HepG2 (cell line): ENCODE results near the gene MAPKAPK3. TPM values are rescaled to one million over a fixed set of nuclear protein-coding genes. Genes with fewer than 3 reads are reported as not detected.

Experiments used
- ATAC-seq: fragments of 200-7000 bp; cut with Tn5 transposase; 3 replicates; pipeline ENCODE4 v1.9.1; 2020; ENCODE audit warnings: mild to moderate bottlenecking, moderate library complexity
- BruUV-seq: library from RNA; stranded (reverse); fragments of 400-500 nt; replicated peaks from 2 replicates; lab custom pipeline; 2021; lab: Mats Ljungman, UMichigan
- CTCF ChIA-PET: fragments of 300-600 bp; formaldehyde crosslinking; extraction: SDS; loops from one replicate; lab custom pipeline; 2021; ENCODE audit warnings: low total read pairs, inconsistent platforms, low intra/inter-chr PET ratio; lab: Yijun Ruan, JAX
- POLR2A ChIA-PET: fragments of 350-600 bp; sonication (Branson Sonifier 250); formaldehyde crosslinking; loops from one replicate; lab custom pipeline; 2020; ENCODE audit warnings: antibody characterized with exemption, inconsistent platforms; lab: Yijun Ruan, JAX
- DNase-seq: peaks from one replicate; pipeline ENCODE4 v3.0.0-alpha.2; 2015; ENCODE audit warnings: low spot score
- FAIRE-seq: peaks from 3 replicates; lab custom pipeline; 2011; peaks lifted over from hg19 to GRCh38; lab: Jason Lieb, UNC
- H2AFZ ChIP-seq: one replicate; pipeline ENCODE4 v1.6.1; 2011; ENCODE audit warnings: low read length, inconsistent platforms
- H3K27ac ChIP-seq: fragments of 300-600 bp; 3 replicates; pipeline ENCODE4 v1.8.0; 2011; ENCODE audit warnings: mixed run types, mild to moderate bottlenecking, mixed read lengths, low read length, inconsistent platforms; ENCODE audit not compliant: insufficient read depth; ENCODE audit errors: extremely low read length
- H3K27me3 ChIP-seq, 2 experiments: fragments of 200-600 bp in 1 of 2; 2 replicates in 1 of 2; 3 replicates in 1 of 2; pipeline versions ENCODE4 v1.6.0 to v1.8.0; 2011; ENCODE audit warnings: low read length in 2 of 2, mild to moderate bottlenecking in 2 of 2, moderate library complexity in 2 of 2, inconsistent platforms in 1 of 2; ENCODE audit not compliant: insufficient read depth in 2 of 2, control insufficient read depth in 1 of 2
- H3K36me3 ChIP-seq, 2 experiments: fragments of 200-600 bp in 1 of 2; replicated peaks in 1 of 2; 2 replicates in 1 of 2; 3 replicates in 1 of 2; pipeline versions ENCODE4 v1.5.1 to v1.8.0; 2011; ENCODE audit warnings: low read length in 2 of 2, inconsistent platforms in 1 of 2; ENCODE audit not compliant: insufficient read depth in 2 of 2, control insufficient read depth in 1 of 2
- H3K4me1 ChIP-seq: 2 replicates; pipeline ENCODE4 v1.5.1; 2012; ENCODE audit warnings: low read length, inconsistent platforms; ENCODE audit not compliant: insufficient read depth
- H3K4me2 ChIP-seq: 2 replicates; pipeline ENCODE4 v1.6.0; 2011; ENCODE audit warnings: low read depth, low read length, inconsistent platforms
- H3K4me3 ChIP-seq, 3 experiments: fragments of 200-600 bp in 1 of 3; sonication (generic), shearing (Covaris generic) in 1 of 3; replicated peaks in 1 of 3; 2 replicates each; pipeline ENCODE4 v1.5.1; 2011 to 2016; ENCODE audit warnings: low read length in 3 of 3, inconsistent platforms in 2 of 3, low read depth in 2 of 3, mild to moderate bottlenecking in 2 of 3, control low read depth in 1 of 3, mixed read lengths in 1 of 3; ENCODE audit not compliant: insufficient read depth in 1 of 3
- H3K79me2 ChIP-seq: one replicate; pipeline ENCODE4 v1.6.1; 2011; ENCODE audit warnings: low read length, inconsistent platforms; ENCODE audit not compliant: insufficient read depth
- H3K9ac ChIP-seq: 2 replicates; pipeline ENCODE4 v1.6.0; 2011; ENCODE audit warnings: mild to moderate bottlenecking, low read depth, low read length, inconsistent platforms; ENCODE audit not compliant: insufficient read depth
- H3K9me3 ChIP-seq: 2 replicates; pipeline ENCODE4 v1.5.1; 2012; ENCODE audit warnings: mild to moderate bottlenecking, low read length
- H4K20me1 ChIP-seq: 2 replicates; pipeline ENCODE4 v1.6.0; 2011; ENCODE audit warnings: inconsistent platforms, mild to moderate bottlenecking, low read length, moderate library complexity; ENCODE audit not compliant: insufficient read depth
- EEA1 ChIP-seq: sonication (generic); formaldehyde crosslinking; IDR thresholded peaks from 2 replicates; pipeline ENCODE4 v1.5.1; 2020; ENCODE audit warnings: mild to moderate bottlenecking, missing genetic modification reagents, borderline replicate concordance
- REXO4 ChIP-seq: sonication (generic); formaldehyde crosslinking; IDR thresholded peaks from 2 replicates; pipeline ENCODE4 v1.8.0; 2022; ENCODE audit warnings: missing genetic modification reagents, mild to moderate bottlenecking, borderline replicate concordance
- ZNF629 ChIP-seq: sonication (generic); formaldehyde crosslinking; conservative IDR thresholded peaks from 2 replicates; pipeline ENCODE4 v1.5.0; 2020; ENCODE audit warnings: missing genetic modification reagents
- ZNF687 ChIP-seq: sonication (generic); formaldehyde crosslinking; IDR thresholded peaks from 2 replicates; pipeline ENCODE4 v1.5.1; 2020; ENCODE audit warnings: mild to moderate bottlenecking, missing genetic modification reagents, moderate library complexity
- WGBS: methylation state at CpG from one replicate; pipeline ENCODE4 v1.1.6; 2017; ENCODE audit warnings: low lambda C conversion rate; 5-methylcytosine and 5-hydroxymethylcytosine counted together
- in situ Hi-C: cut with HindIII; loops from 2 replicates; pipeline ENCODE4 v1.10.0; 2017; ENCODE audit warnings: low pct_unique_long_range_greater_than_20kb; ENCODE audit not compliant: extremely low pct_ligation_motif_present
- intact Hi-C: fragments of 100-400 bp; cut with micrococcal nuclease; formaldehyde crosslinking; loops from one replicate; pipeline ENCODE4 v1.10.0; 2022; ENCODE audit not compliant: unreplicated experiment
- polyA plus RNA-seq, 8 experiments: library from polyadenylated mRNA; depleted of rRNA in 3 of 8; stranded (reverse) in 7 of 8; unstranded in 1 of 8; fragments of >200 nt; fragmentation: Illumina TruSeq in 4 of 8; extraction: Trizol in 4 of 8; gene quantifications; 2 replicates each; pipeline versions ENCODE4 v1.2.1 to v1.2.3, GENCODE V29; 2011 to 2016; ENCODE audit warnings: low read depth in 4 of 8, missing spikeins in 1 of 8, mixed read lengths in 1 of 8; ENCODE audit not compliant: insufficient read depth in 1 of 8
- total RNA-seq, 5 experiments: library from RNA; depleted of rRNA; stranded (reverse); fragments of >200 nt; fragmentation: Illumina TruSeq; extraction: Trizol; gene quantifications; 2 replicates each; pipeline ENCODE4 v1.2.3, GENCODE V29; 2016; ENCODE audit warnings: low read depth in 1 of 5

Gene MAPKAPK3
- total and polyA plus RNA-seq, 2 of the 13 experiments (the other 11 are each of a cell fraction or from before 2014, with no cell fraction given) = 39.9 to 41.2 TPM

DNA sequence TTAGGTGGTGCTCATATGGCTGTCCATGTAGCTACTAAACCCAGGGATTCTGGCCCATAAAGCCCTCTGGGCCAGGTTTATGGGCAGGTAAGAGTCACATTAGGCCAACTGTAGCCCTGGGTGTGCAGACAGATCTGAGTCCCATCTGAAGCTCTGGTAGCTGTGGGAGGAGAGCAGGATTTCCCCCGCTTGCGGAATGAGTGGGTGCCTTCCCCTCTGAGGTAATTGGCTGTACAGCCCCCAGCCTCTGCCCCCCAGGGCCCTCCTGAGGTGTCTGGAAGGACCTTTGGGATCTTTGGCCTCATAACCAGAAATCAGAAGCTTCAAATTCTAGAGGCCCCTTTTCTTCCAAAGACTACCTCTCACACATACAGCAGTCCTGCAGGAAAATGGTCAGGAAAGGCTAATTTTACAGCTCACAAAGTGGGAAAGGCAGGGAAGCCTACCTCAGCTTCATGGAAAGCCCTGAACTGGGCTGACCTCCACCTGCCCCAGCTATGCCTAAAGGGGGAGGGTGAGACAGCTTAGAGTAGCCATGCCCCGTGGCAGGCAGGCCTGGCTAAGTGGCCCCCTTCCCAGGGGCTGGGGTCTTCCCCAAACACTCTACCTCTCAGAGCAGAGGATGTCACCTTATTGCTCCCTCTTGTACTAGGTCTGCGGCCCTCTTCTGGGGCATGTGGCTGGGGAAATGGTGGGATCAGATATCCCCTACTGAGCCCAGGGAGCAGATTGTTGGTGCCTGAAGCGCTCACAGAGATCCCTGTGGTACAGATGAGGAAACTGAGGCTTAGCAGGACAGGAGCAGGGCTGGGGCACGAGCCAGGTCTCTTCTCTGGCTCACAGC lies 30.8 kb upstream of the MAPKAPK3 start:
- no TSS peak for BruUV-seq
- no peaks in the 10 kb centered on the region; a peak in 1 of 5 replicates for H3K27me3 ChIP-seq
- H3K4me2 ChIP-seq = no peak overlapping the region
- ChIA-PET POLR2A (interaction anchor here (0.8 to 3.8 kb wide), 10 partner anchors 15 to 799 kb away, joined by 3 to 34 read pairs (median 6); partner anchors contain the start of genes CISH, HEMK1, MANF and MAPKAPK3), CTCF (no interaction called here)
- in situ Hi-C loops (no loop called here), intact Hi-C loops (no loop called here)
- peak overlapping the region; percentile 99 for H3K27ac ChIP-seq
- no peak for DNase-seq
- TF ChIP-seq ZNF687 (CRISPR knock-in tag) (peak; percentile 44), REXO4 (CRISPR knock-in tag) (no peak), EEA1 (peak; percentile 53; the same call in 1 of the 2 replicates), ZNF629 (CRISPR knock-in tag) (peak; percentile 52; the same call in 1 of the 2 replicates)
- no peak for ATAC-seq
- 74% methylated on average over 4 of the region's 6 CpGs for WGBS
- no peaks in the 10 kb centered on the region for H3K79me2 ChIP-seq
- H3K36me3 ChIP-seq = no peaks in the 10 kb centered on the region
- no peak for FAIRE-seq
- no peaks in the 10 kb centered on the region for H3K9me3 ChIP-seq
- no peak overlapping the region for H3K9ac ChIP-seq
- H3K4me3 ChIP-seq = no peak overlapping the region
- peaks cover 99% of the 10 kb centered on the region for H3K4me1 ChIP-seq
- no peaks in the 10 kb centered on the region for H4K20me1 ChIP-seq
- H2AFZ ChIP-seq = no peak overlapping the region
